Fibroblast of lung (primary cell): Measurements from ENCODE around the gene S1PR2.

ENCODE experiments used
- EZH2 ChIP-seq: IDR thresholded peaks from 2 replicates; pipeline ENCODE4 v1.5.1; 2012; ENCODE audit warnings: low read length, control low read depth, mild to moderate bottlenecking; ENCODE audit errors: missing control alignments
- TF ChIP-seq, protein P1 (sequence below), 2 donors: IDR thresholded peaks in 1 of 2; conservative IDR thresholded peaks in 1 of 2; 1 replicate in 1 of 2; 2 replicates in 1 of 2; pipeline ENCODE4 v1.5.1; 2011 to 2012; ENCODE audit warnings: low read length in 2 of 2, control low read depth in 1 of 2, inconsistent platforms in 1 of 2, low read depth in 1 of 2, mild to moderate bottlenecking in 1 of 2

DNA sequence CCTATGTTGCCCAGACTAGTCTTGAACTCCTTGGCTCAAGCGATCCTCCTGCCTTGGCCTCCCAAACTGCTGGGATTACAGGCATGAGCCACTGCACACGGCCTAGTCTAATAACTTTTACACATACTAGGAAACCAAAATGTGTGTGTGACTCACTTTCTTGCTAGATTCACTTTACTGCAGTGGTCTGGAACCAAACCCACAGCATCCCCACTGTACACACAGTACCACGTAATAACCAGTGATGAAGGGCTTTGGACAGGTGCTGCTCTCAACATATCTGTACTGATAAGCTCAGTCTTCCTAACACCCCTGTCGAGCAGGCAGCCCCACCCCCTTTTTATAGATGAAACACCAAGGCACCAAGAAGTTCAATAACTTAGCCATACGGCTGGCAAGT lies 41.5 kb downstream of the S1PR2 start:
- TF ChIP-seq, protein P1, sequence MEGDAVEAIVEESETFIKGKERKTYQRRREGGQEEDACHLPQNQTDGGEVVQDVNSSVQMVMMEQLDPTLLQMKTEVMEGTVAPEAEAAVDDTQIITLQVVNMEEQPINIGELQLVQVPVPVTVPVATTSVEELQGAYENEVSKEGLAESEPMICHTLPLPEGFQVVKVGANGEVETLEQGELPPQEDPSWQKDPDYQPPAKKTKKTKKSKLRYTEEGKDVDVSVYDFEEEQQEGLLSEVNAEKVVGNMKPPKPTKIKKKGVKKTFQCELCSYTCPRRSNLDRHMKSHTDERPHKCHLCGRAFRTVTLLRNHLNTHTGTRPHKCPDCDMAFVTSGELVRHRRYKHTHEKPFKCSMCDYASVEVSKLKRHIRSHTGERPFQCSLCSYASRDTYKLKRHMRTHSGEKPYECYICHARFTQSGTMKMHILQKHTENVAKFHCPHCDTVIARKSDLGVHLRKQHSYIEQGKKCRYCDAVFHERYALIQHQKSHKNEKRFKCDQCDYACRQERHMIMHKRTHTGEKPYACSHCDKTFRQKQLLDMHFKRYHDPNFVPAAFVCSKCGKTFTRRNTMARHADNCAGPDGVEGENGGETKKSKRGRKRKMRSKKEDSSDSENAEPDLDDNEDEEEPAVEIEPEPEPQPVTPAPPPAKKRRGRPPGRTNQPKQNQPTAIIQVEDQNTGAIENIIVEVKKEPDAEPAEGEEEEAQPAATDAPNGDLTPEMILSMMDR (conservative IDR thresholded peaks at IDR 0.05 in 1 of 2, IDR thresholded peaks at IDR 0.05 in 1 of 2; ENCODE audit: low read depth in 1 of 2, low read length in 2 of 2), result no peak
- TF ChIP-seq EZH2, result no peak
